GM12865 (cell line): ENCODE results near the gene PTGES3.

Experiments used
- DNase-seq: peaks from one replicate; pipeline ENCODE4 v3.0.0; 2010; ENCODE audit warnings: low read depth
- H3K4me3 ChIP-seq: 2 replicates; pipeline ENCODE4 v1.5.1; 2011; ENCODE audit warnings: mild to moderate bottlenecking, low read depth, low read length, control low read depth
- TF ChIP-seq, protein P1 (sequence below): IDR thresholded peaks from 2 replicates; pipeline ENCODE4 v1.5.1; 2011; ENCODE audit warnings: low read length, control low read depth, low read depth, inconsistent platforms; ENCODE audit not compliant: insufficient read depth; ENCODE audit errors: missing control alignments

Gene PTGES3

GRCh38 chr12:56628671-56629458 lies 59.2 kb downstream of the PTGES3 start:
- peak overlapping the region; percentile 90 for H3K4me3 ChIP-seq
- peak; percentile 82 for DNase-seq
- TF ChIP-seq, protein P1, sequence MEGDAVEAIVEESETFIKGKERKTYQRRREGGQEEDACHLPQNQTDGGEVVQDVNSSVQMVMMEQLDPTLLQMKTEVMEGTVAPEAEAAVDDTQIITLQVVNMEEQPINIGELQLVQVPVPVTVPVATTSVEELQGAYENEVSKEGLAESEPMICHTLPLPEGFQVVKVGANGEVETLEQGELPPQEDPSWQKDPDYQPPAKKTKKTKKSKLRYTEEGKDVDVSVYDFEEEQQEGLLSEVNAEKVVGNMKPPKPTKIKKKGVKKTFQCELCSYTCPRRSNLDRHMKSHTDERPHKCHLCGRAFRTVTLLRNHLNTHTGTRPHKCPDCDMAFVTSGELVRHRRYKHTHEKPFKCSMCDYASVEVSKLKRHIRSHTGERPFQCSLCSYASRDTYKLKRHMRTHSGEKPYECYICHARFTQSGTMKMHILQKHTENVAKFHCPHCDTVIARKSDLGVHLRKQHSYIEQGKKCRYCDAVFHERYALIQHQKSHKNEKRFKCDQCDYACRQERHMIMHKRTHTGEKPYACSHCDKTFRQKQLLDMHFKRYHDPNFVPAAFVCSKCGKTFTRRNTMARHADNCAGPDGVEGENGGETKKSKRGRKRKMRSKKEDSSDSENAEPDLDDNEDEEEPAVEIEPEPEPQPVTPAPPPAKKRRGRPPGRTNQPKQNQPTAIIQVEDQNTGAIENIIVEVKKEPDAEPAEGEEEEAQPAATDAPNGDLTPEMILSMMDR: no peak

DNA sequence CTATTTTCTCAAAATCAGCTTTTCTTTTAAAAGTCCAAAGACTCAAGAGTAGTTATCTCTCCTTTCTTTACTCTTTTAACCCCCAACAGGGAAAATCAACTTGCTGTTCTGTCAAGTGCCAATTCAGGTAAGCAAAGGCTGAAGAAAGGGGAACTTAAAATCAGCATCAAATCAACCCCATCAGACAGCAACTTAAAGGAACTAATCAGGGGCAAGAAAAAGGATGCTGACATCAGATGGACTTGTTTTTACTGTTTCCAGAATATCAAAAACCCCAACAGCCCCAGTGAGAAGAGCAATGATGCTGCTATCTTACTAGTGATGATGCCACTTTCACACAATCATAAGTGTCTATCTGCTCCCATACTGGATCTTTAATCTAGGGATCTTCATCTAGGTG lies 61.4 kb downstream of the PTGES3 start:
- no peak for DNase-seq
- TF ChIP-seq, protein P1: no peak
- H3K4me3 ChIP-seq: no peak overlapping the region

DNA sequence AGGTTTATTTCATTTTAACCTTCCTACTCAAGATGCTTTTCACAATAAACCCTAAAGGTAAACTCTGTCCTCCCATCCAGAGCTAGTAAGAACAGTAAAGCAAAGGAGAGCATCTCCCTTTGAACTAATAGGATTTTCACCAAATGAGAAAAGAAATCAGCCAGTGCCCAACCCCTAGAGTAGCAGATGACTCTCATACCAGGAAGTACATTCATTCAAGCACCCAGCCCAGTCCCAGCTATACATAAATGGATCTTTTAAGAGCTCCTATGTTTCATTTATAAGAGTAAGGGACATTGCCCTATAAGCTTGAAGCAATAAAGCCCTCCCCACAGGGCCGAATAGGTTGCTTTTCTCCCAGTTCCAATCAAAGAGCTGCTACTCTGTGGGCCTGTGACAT lies 65.5 kb downstream of the PTGES3 start:
- TF ChIP-seq, protein P1: no peak
- no peak overlapping the region for H3K4me3 ChIP-seq
- DNase-seq: no peak

- TF ChIP-seq, protein P1: no peak
- no peak overlapping the region for H3K4me3 ChIP-seq
- DNase-seq: no peak
Measured at GRCh38 chr12:56616925-56617324, 71.2 kb downstream of the PTGES3 start.

DNA sequence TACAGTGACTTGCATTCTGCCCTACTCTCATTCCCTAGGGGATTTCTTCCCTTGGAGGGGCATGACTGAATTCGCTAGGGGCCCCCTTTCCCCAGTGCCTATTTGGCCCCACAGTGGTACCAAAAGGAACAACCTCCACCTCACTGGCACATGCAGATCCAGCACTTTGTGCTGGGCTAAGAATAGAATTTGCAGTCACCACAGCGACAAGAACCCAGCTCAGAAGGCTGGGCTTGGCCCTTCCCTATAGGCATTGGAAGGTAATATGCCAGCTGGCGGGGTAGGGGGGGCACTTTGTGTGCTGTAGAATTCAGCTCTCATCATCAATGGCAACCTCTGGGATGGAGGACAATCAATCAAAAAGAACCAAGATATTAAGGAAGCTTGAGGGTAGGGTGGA lies 71.8 kb downstream of the PTGES3 start:
- TF ChIP-seq, protein P1: no peak
- no peak for DNase-seq
- no peak overlapping the region for H3K4me3 ChIP-seq

GRCh38 chr12:56614627-56615026 lies 73.5 kb downstream of the PTGES3 start:
- TF ChIP-seq, protein P1: no peak
- H3K4me3 ChIP-seq: no peak overlapping the region
- DNase-seq: no peak
